Inferior parietal cortex (tissue), 1 donor: ENCODE measurements around the gene PLXNA4.

Source experiments
- DNase-seq: peaks from one replicate; pipeline ENCODE4 v3.0.0-alpha.2; 2016; ENCODE audit errors: extremely low spot score

PLXNA4 gene

GRCh38 chr7:132436121-132436520, 140.1 kb downstream of the PLXNA4 start:
- no peak for DNase-seq

- no peak for DNase-seq
These were observed 141.0 kb downstream of the PLXNA4 start for GRCh38 chr7:132435016-132435990.

GRCh38 chr7:132434041-132434440, 142.2 kb downstream of the PLXNA4 start:
- no peak for DNase-seq

GRCh38 chr7:132433301-132433700, 143.0 kb downstream of the PLXNA4 start:
- no peak for DNase-seq

- no peak for DNase-seq
These were observed 145.1 kb downstream of the PLXNA4 start for GRCh38 chr7:132430861-132431822.

- DNase-seq = no peak
These were observed 146.0 kb downstream of the PLXNA4 start for GRCh38 chr7:132430041-132430855.

- DNase-seq = no peak
These were observed 147.1 kb downstream of the PLXNA4 start for GRCh38 chr7:132429181-132429580.

GRCh38 chr7:132428247-132428919, 147.9 kb downstream of the PLXNA4 start:
- DNase-seq = no peak

GRCh38 chr7:132425942-132426341, 150.3 kb downstream of the PLXNA4 start:
- DNase-seq = no peak

- no peak for DNase-seq
These were observed 151.2 kb downstream of the PLXNA4 start for GRCh38 chr7:132424821-132425724.

- no peak for DNase-seq
These were observed 152.0 kb downstream of the PLXNA4 start for GRCh38 chr7:132424277-132424676.

- DNase-seq = no peak
These were observed 152.6 kb downstream of the PLXNA4 start for GRCh38 chr7:132423594-132424200.

- no peak for DNase-seq
These were observed 153.7 kb downstream of the PLXNA4 start for GRCh38 chr7:132422502-132423111.

- no peak for DNase-seq
These were observed 155.7 kb downstream of the PLXNA4 start for GRCh38 chr7:132420527-132420926.

GRCh38 chr7:132419542-132419941, 156.7 kb downstream of the PLXNA4 start:
- no peak for DNase-seq

GRCh38 chr7:132418840-132419239, 157.4 kb downstream of the PLXNA4 start:
- DNase-seq = no peak

- DNase-seq = no peak
These were observed 159.0 kb downstream of the PLXNA4 start for GRCh38 chr7:132417103-132417906.

- DNase-seq = no peak
These were observed 159.9 kb downstream of the PLXNA4 start for GRCh38 chr7:132416395-132416794.
